ENCODE results near the gene RHBDD3.
A peak's percentile ranks its signal among the peaks of the same experiment; 100 is the strongest.
"Not testable (repeated sequence)": the region's sequence is repeated elsewhere in the genome, so short reads cannot be mapped to it uniquely, and the experiment has no call there.

RHBDD3 gene

GRCh38 chr22:29268511-29269229, 889 bp upstream of the RHBDD3 start:
- DNase-seq, result peak; percentile 8 to 24

GRCh38 chr22:29267462-29267857, 321 bp downstream of the RHBDD3 start:
- DNase-seq, result no peak

DNA sequence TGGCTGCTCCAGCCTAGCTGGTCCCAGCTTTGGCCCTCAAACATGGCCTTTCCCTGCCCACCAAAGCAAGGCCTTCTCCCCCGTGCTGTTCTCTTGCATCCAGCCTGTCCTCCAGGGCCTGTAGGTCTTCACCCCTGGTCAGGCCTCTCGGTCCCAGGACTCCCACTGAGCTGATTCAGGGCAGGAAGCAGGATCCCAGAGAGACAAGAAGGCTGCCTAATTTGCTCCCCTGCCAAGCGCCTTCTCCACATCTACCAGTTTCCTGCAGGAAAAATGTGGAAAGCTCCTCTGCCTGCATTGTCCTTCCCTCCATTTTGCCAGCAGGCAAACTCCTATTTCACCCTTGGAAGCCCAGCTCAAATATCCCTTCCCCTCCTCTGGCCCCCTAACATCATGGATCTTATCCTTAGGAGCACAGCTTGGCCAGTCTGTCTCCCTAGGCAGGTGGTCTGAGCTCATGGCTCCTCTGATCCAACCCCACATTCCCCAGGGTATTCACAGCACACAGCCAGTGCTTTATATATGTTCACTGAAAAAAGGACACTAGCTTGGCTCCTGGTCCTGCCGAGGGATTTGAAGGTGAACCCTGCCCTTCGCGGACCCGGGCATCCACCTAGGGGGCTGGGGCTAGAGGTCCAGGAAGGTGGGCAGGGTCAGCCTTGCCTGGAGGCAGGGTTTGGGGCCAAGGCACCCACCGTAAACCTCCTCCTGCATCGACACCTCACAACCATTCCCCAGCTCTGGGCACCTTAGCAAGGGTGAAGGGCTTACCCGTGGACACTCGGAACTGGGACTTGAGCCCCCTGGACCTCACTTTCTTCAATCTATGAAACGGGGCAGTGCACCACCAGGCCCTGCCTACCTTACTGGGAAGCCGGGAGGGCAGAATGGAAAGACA, 968 bp downstream of the RHBDD3 start:
- DNase-seq, result no peak

- DNase-seq, result no peak
These were observed 1.9 kb downstream of the RHBDD3 start for GRCh38 chr22:29265929-29266328.

GRCh38 chr22:29265305-29265704, 2.5 kb downstream of the RHBDD3 start:
- no peak for DNase-seq

GRCh38 chr22:29263791-29264276, 3.9 kb downstream of the RHBDD3 start:
- no peak for DNase-seq

GRCh38 chr22:29260601-29261315, 7.0 kb downstream of the RHBDD3 start:
- no peak for DNase-seq

DNA sequence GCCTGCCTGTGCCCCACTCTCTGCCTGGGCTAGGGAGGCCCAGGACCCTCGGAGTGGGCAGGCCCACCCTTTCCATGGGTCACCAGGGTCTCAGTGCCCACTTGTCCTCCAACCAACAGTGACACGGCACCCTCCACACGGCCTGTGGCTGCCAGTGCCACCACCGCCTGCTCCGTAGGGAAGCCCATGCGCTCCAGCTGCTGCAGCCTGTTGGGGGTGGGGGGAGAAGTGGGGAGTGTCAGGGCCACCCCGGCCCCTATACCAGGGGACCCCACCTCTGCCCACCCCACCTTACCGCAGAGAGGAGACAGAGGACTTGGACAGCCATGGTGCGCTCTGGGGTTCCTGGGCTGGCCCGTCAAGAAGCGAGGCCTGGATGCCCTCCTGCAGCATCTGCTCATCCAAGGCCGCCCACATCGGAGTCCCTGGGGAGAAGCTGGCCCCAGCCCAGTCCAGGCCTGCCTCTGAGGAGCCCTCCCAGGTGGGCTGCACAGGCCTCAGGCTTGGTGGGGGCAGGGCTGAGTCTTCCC, 7.7 kb downstream of the RHBDD3 start:
- DNase-seq, result no peak

GRCh38 chr22:29259253-29259899, 8.4 kb downstream of the RHBDD3 start:
- DNase-seq, result no peak

- no peak for DNase-seq
These were observed 9.2 kb downstream of the RHBDD3 start for GRCh38 chr22:29258407-29259252.

DNA sequence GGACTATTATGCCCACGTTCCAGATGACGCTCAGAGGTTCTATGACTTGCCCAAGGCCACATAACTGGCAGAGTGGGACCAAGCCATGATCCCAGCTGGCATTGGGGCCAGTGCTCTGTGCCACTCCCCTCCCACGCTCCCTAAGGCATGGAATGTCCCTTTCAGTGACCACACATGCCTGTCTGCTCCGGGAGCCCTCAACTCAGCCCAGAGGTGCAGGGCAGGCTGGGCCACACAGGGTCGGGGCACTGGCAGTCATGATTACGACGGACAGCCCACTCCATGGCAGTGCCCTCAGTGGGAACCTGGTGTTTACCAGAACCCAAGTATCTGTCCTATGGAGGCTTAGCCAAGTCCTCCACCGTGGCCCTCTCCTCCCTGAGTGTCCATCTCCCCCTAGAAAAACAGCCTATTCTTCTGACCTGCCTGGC, 10.0 kb downstream of the RHBDD3 start:
- DNase-seq, result no peak

DNA sequence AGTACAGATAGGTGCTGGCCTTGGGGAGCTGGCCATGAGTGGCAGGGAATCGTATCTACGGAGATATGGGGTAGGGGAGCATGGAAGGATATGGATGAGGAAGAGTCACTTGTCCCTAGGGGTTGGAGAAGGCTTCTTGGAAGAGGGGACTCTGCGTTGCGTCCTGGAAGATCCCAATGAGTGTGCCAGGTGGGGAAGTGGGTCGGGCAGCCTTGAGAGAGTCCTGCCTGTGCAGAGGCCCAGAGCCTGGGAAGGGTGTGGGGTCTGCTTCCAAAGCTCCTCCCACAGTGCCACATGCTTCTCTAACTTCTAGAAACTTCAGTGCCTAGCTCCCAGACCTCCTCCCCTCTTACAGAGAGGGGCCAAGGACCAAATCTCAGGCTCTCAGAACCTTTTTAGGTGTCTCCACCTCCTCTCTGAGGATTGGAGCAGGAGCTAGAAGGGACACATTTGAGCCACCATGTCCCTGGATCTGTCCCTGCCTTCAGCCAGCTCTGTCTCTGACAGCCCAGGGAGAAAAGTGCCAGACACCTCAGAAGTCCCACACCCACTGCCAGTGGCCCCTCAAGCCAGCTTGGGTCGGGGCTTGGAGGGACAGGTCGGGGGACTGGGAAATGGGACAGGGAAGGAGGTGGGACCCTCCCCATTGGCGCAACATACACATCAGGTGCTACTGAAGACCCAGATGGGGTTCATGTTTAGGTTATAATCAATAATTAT, 11.0 kb downstream of the RHBDD3 start:
- no peak for DNase-seq

DNA sequence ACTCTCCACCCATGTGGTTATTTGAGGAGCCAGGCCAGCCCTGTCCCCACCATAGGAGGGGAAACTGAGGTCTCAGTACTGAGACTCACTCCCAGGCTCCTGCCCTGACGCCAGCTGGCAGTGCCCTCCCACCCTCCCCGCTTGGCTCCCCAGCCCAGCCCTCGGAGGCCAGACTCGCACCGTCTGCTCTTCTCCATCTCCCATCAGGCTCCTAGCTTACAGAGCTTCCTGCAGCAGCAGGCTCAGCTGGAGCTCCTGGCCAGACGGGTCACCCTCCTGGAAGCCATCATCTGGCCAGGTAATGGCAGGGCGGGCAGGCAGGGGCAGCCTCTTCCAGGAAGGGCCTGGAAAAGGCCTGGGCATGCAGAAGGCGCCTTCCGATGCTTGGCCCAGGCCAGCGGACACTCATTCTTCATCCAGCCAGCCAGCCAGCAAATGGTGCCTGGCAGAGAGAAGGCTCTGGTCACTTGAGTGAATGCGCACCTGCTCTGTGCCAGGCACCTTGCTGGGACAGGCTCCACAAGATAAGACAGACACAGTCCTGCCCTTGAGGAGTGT, 12.6 kb downstream of the RHBDD3 start:
- DNase-seq, result no peak

- DNase-seq, result no peak
These were observed 13.5 kb downstream of the RHBDD3 start for GRCh38 chr22:29254286-29254660.

- no peak for DNase-seq
These were observed 14.1 kb downstream of the RHBDD3 start for GRCh38 chr22:29253561-29254285.

- no peak for DNase-seq
These were observed 15.5 kb downstream of the RHBDD3 start for GRCh38 chr22:29251981-29252911.

DNA sequence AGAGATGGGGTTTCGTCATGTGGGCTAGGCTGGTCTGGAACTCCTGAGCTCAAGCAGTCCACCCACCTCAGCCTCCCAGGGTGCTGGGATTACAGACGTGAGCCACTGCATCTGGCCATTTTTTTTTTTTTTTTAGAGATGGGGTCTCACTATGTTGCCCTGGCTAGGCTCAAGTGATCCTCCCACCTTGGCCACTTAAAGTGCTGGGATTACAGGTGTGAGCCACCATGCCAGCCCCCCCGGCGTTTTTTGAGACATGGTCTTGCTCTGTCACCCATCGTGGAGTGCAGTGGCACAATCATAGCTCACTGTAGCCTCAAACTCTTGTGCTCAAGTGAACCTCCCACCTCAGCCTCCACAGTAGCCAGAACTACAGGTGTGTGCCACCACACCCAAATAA, 16.5 kb downstream of the RHBDD3 start:
- no peak for DNase-seq

DNA sequence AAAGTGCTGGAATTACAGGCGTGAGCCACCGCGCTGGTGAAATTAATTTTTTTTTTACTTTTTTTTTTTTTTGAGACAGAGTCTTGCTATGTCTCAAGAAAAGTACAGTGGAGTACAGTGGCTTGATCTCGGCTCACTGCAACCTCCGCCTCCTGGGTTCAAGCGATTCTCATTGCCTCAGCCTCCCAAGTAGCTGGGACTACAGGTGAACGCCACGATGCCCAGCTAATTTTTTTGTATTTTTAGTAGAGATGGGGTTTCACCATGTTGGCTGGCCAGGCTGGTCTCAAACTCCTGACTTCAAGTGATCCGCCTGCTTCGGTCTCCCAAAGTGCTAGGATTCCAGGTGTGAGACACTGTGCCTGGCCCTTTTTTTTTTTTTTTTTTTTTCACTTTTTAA, 19.9 kb downstream of the RHBDD3 start:
- DNase-seq, result not testable (repeated sequence)
